GM21528 (cell line): ENCODE data around the gene LARGE1.

Source experiments
- ATAC-seq: cut with Tn5 transposase; IDR thresholded peaks from one replicate; pipeline ENCODE4 v1.9.1; 2021; ENCODE audit warnings: mild to moderate bottlenecking, moderate library complexity; ENCODE audit not compliant: unreplicated experiment, low FRiP score

Gene LARGE1

DNA sequence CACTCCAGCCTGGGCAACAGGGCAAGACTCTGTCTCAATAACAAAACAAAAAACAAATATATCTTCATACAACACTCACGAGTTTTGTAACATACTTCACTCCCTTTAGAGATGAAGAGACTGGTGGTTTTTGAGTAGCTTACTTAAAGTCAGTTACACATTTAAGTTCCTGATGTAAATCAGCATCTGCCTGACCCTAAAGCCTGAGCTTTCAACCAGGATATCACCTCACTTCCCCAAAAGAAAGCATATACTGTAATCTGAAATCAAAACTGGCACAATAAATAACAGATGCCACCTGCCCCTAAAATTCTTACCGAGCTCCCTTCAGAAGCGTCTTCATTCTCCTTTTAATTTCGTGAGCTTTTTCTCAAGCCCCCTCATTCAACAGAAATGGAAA, 31.5 kb downstream of the LARGE1 start:
- ATAC-seq: no peak

DNA sequence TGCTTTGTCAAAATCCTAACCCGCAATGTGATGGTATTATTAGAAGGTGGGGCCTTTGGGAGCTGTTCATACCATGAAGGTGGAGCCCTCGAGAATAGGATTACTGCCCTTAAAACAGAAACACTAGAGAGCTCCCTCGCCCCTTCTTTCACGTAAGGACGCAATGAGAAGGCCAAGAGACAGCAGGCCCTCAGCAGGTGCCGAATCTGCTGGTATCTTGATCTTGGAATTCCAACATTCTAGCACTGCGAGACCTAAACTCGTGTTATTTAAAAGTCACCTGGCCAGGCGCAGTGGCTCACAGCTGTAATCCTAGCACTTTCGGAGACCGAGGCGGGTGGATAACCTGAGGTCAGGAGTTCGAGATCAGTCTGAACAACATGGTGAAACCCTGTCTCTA, 33.1 kb downstream of the LARGE1 start:
- ATAC-seq: no peak

DNA sequence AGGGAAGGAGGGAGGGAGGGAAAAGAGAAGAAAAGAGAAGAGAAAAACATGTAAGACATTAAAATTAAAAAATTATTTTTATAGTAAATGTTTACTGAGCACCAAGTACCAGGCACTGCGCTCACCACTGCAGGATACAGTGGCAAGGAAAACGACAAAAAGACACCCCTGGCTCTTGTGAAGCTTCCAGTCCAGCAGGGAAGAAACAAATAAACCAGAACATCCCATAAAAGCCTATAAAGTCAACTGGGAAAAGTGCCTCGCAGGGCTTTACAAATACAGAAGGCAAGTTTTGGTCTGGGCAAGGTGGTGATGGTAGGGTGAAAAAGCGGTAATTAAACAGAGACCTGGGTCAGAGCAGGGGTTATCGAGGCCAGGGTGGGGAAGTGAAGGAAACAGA, 33.6 kb downstream of the LARGE1 start:
- ATAC-seq: no peak

DNA sequence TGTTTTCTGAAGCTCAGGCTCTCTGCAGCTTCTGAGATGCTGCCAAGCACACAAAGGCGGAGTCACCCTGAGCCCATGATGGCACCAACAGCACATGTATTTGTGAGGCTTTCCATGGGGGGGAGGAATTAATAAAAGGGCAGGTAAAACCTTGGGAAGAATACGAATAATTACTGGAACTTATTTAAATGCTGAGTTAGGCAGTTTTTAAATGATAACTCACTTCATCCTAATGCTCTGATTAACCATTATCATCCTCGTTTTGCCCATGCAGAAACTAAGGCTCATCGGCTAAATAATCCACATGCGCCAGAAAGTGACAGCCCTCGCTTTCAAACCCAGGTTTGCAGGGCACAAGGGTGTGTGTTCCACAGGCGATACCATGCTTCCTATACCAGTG, 35.4 kb downstream of the LARGE1 start:
- ATAC-seq: no peak

DNA sequence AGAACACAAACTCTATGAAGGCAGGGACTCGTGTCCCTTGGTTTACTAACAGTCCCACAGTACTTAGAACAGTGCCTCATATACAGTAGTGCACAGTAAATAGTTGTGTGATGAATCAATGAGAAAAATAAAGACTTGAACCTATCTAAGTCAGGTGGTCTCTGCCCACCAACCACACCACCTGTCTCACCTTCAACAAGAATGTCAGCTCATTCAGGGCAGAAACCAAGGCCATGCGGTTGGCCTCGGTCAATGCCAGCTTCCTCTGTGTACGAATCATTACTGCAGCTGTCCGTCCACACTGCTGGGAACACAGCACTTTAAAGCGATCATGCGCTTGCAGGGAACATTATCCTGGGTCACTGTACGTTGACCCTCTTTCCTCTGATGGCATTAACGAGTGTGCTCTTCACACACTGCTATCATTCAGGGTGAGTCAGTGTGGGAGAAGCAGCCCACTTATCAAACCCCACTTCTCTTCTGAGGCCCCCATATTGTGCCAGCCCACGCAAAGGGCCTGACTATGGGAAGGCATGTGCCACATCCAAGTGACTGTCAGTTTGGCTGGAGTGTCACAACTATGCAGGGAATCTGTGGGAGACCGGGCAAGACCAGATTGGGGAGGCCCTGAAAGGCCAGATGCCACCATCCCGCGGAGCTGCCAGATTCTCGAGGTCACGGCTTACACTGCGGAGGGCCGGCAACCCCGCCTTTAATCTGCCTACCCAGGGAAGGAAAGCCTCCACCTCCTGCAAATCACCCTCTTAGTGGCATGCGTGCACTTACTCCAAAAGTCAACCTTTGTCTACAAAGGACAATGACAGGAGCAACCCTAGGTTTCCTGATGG, 36.1 kb downstream of the LARGE1 start:
- ATAC-seq: no peak

DNA sequence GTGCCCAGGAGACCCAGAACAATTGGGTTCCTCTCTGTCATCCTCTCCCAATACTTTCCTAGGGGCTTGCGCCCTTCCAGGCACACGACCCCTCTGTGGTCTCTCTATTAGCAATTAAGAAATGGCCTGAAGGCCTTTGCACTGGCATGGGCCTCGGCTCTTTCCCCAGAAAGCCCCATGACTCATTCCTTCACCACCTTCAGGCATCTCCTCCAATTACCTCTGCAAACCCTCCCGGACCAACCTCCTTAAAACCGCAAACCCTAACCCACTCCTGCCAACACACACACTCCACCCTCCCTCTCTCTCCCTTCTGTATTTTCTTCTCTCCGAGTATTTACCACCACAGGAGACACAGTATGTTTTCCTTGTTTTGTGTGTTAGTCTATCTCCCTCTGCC, 36.7 kb downstream of the LARGE1 start:
- no peak for ATAC-seq

DNA sequence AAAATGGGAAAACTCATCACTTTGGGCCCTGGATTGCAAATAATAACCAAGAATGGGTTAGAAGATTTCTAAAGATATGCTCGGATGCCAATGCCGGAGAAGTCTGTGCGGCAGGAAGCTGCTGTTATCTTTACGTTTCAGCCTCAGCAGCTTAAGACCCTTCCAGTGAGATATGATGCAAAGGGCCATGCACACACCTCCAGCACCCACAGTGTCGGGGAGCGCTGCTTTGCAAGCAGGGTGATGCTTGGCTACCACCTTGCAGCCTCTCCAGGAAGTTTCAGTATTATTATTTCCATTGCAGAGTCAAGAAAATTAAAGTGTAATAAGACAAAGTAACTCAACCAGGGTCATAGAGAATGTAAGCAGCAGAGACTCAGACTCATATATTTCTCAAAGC, 37.3 kb downstream of the LARGE1 start:
- ATAC-seq: no peak

DNA sequence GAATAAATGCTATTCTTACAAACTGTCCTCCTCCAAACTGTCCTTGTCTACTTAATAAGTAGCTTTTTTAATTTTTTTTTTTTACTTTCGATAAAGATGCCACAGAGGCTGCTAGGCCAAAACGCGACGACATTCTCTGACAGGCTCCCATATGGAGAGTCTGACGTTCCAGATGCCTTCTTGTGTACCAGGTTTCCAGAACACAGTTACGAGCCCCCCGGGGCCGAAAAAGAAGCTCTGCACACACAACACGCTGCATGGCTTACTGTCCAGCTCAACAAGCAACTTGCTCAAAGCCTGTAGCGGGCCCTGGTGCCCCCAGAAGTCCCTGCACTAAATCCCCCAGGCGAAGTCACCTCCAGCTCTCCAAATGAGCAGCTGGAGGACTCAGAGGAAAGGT, 39.3 kb downstream of the LARGE1 start:
- ATAC-seq: no peak

DNA sequence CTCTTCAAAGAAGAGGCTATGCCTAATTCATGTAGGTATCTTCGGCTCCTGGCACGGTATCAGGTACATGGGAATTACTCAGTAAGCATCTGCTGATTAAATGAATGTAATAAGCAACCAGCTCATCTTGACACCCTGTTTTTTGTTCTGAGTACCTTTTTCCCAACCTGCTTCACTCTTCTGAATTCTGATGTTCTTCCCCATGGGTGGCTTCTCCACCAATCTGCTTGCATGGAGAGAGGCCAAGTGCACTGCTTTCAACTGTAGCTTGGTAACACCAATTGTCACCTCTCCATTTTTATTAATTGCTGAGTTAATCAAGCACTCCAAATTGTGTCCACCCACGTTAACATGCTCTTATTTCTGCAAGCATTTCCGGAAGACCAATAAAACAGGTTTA, 40.5 kb downstream of the LARGE1 start:
- no peak for ATAC-seq

DNA sequence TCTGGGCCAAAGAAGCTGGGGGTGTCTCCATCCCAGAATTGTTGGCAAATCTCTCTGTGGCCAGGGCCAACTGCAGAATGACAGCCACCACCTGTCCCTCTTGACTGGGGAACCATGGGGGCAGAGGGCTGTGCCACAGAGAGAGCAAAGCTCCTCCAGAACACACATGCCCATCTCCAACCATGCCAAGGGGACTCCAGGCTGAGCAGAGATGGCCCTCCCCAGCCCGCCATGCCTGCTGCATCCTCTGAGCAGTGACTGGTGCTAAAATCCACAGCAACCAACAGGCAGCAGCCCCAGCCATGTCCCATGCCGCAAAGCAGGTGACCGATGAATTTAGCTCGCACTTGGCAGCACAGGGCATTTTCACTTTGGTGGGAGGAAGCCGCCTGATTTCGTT, 45.0 kb downstream of the LARGE1 start:
- ATAC-seq: no peak

DNA sequence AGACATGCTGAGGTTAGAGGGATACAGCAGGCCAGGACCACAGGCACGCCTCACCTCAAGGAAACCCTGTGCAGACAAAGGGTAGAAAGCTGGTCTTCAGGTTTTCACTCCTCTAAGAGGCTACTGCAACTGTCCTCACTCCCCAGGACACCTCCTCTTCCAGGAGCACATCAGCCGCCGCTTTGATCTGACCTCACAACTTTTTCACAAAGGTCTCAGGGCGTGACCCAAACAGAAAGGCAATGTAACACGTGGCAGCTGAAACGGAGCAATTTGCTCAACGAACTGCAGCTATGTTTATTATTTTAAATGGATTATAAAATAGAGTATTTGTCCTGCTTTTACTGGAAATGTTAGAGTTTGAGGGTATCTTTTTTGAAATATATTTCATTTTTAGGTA, 46.1 kb downstream of the LARGE1 start:
- ATAC-seq: no peak

DNA sequence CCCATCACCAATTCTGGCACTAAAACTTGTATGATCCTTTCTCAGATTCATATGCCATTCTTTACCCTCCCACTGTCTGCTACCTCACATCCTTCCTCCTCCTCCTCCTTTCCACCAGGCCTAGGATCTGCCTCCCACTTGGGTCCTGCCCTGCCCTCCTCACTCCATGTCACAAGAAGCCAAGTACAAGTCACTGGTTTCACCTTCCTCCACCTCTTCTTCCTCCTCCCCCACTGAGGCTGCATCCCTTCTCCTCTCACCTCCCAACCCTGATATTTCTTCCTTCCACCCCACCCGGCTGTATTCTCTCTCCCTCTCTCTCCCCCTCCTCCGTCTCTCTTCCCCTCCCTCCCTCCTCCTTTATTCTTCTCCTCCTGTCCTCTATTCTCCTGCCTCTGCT, 46.6 kb downstream of the LARGE1 start:
- no peak for ATAC-seq

DNA sequence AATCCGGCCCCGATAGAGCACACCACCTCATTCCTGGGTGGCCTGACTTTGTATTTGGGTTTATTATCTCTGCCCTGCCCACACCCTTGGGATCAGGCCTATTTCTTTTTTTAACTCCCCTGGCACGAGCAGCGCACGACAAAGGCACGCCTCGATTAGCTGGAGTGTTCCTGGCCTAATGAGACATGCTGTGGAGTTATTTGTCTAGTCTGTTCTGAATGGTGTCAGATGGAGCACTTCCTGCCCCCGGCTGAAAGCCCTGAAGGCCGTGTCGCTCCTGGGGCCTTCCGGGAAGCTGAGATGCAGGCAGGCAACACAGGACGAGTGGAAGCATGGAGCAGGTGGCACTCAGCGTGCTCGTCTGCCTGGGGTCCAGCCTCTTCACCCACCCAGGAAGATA, 47.1 kb downstream of the LARGE1 start:
- ATAC-seq: no peak

DNA sequence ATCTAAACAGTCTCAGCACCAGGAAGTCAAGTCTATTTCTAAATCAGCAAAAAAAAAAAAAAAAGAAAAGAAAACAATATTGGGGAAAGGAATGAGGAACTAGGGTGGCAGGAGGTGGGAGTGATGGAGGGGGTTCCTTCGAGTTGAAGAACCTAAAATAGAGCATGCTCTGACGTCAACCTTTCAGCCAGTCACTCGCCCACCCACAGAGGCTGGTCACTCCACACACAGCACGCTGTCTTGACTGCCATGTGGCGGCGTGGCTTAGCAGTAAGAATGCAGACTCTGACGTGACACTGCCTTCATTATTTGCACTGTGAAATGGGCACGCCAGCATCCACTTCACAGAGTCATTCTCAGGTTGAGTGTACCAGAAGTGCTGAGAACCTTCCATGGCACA, 48.3 kb downstream of the LARGE1 start:
- ATAC-seq: no peak

DNA sequence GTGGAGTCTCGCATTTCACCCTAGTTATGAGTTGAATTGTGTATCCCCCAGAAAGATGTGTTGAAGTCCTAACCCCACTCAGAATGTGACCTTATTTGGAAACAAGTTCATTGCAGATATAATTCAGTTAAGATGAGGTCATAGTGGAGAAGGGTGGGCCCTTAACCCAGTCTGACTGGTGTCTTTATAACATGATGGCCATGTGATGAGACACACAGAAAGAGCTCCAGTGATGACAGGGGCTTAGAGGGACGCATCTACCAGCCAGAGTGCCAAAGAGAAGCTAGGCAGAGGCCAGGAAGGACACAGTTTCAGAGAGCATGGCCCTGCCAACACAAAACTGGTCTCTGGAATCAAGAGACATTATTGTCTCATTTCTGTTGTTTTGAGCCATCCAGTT, 50.3 kb downstream of the LARGE1 start:
- ATAC-seq: no peak

DNA sequence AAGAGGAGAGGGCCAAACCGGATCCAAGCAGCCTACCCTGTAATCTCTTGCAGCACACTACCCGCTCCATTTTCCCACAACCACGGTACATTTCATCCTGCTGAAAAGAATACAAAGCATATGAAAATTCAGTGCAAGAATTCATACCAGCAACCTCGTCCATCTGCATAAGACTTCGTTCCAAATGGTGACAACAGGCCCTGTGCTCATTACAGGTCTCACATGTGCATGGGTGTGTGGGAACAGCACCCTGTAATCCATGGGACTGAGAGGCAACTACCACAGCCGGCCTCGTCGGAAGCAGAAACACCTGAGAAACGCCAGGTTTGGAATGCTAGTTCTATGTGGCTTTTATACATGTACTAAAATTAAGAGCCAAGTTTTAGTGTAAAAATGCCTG, 52.3 kb downstream of the LARGE1 start:
- ATAC-seq: no peak

DNA sequence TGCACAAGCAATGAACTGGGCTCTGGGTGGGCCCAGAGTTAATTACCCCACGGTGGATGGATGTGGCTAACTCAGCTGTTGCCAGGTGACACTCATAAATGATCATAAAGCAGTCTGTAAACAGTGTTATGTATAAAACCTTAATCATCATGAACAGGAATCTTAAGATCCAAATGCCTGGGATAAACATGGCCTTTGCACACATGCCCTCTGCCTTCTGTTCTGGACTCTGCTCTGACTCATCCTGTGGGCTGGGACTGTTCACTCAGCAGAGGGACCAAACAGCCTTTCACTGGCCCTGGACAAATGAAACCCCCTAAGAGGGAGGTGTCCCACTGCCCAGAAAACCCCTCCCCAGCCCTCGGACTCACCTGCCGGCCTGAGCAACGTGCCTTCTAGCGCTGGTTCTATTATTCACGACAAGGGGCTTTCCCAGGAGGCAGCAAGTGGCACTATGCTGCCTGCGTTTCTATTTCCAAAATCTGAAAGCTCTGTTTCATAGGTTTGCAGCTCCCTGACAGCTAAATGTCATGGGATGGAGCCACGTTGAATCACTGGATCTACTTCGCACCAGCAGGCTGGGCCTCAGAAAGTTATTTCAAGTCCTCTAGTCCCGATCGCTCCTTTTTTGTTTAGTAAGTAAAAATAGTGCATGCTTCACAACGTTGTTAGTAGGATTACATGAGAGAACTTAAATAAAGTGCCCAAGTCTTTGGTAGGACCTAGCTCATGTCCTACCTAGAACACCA, 53.0 kb downstream of the LARGE1 start:
- ATAC-seq: no peak

DNA sequence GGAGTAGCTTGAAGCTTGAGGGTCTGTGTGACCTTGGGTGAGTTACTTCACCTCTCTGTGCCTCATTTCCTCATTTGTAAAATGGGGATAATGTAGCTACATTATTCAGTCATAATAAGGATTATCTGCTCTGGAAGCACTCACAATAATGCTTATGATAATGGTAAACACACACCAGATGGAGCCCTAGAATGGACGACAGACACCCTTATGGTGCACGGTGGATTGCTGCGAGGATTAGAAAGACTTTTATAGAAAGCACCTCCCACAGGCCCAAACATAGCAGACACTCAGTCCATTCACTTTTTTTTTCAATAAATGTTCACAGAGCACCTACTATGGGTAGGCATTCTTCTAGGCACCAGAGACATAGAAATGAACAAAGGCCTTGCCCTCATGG, 53.8 kb downstream of the LARGE1 start:
- no peak for ATAC-seq

DNA sequence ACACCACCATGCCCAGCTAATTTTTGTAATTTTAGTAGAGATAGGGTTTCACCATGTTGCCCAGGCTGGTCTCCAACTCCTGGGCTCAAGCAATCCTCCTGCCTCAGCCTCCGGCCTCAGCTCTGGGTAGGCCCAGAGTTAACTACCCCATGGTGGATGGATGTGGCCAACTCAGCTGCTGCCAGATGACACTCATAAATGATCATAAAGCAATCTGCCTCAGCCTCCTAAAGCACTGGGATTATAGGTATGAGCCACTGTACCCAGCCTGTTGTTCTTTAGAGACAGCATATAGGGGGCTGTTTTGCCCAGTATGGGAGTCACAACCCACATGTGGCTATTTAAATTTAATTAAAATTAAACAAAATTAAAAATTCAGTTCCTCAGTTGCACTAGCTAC, 54.3 kb downstream of the LARGE1 start:
- ATAC-seq: no peak

DNA sequence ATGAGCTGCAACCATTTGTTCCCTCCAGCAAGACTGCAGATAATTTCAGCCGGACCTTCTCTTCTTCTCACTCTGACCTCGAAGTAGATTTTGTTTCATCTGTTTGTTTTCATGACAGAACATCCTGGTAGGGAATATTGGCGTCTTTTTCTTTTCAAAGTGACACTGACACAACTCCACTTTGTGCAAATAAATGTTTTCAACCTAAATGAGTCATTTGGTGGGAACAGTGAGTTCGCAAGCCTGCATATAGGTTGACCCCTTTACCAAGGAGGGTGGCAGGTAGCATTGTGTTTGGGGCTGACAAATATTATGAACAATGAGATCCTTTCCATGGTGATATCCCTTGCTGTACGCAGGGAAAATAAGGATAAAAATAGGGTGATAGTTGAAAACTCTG, 55.0 kb downstream of the LARGE1 start:
- no peak for ATAC-seq

DNA sequence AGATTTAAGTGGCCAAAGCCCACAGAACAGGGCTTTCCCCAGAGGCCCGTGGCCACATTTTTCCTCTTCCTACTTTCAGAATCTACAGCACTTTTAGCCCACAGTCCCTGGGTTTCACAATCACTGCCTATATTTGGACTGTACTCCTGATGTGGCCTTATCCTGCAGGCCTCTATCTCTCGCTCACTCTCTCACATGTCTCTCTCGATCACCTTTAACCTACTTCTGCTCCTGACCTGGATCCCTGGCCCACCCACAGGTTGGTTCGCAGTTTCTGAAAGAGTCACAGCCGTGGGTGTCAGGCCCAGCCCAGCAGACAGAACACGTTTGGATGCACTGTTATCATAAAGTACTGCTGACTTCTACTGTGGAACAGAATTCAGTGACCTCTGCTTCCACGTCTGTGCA, 55.5 kb downstream of the LARGE1 start:
- no peak for ATAC-seq

DNA sequence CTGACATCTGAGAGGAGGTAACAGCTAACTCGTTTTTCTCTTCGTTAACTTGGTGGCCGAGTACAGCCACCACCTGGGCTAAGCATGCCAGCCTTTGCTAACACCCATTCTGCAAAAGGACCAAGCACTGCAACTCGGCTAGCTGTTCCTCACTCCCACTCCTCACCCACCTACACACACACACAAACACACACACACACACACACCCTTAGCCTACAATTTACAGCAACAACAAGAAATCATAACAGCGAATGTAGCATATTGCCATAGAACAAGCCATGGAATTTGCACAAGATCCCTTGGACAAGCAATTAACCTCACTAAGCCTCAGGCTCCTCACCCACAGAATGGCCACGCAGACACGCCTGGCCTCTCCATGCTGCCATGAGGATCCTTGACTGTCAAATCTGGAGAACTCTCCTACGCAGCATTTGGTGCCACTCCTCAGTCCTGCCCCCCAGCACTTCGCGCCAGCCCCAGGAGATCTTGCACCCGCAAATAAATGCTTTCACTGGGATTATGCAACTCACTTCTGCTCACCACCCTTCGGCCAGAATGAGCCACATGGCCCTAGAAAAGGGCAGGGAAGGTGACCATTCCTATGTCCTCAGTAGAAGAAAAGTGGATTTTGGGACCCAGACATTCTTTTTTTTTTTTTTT, 58.9 kb downstream of the LARGE1 start:
- no peak for ATAC-seq
